ENCODE data around the gene PRKG2.

DNA sequence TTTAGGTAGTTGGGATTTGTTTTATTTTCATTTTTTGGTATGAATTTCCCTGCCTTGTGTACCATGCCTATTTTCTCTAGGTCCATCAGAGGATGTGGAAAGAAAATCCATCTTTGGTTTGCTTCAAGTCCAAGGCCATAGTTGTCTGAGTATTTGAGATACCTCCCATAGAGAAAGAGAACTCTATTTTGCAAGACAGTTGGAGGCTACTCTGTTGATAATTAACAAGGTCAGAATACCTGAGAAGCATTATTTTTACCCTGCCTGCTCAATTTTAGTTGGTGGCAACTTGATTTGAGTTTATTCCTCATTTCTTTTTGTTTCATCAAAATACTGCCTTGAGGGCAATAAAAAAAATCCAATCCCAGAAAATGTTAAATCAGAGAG, 153.7 kb downstream of the PRKG2 start:
- TF ChIP-seq, protein P1, sequence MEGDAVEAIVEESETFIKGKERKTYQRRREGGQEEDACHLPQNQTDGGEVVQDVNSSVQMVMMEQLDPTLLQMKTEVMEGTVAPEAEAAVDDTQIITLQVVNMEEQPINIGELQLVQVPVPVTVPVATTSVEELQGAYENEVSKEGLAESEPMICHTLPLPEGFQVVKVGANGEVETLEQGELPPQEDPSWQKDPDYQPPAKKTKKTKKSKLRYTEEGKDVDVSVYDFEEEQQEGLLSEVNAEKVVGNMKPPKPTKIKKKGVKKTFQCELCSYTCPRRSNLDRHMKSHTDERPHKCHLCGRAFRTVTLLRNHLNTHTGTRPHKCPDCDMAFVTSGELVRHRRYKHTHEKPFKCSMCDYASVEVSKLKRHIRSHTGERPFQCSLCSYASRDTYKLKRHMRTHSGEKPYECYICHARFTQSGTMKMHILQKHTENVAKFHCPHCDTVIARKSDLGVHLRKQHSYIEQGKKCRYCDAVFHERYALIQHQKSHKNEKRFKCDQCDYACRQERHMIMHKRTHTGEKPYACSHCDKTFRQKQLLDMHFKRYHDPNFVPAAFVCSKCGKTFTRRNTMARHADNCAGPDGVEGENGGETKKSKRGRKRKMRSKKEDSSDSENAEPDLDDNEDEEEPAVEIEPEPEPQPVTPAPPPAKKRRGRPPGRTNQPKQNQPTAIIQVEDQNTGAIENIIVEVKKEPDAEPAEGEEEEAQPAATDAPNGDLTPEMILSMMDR (optimal IDR thresholded peaks at IDR 0.05 in 1 of 3, IDR thresholded peaks at IDR 0.05 in 1 of 3, conservative IDR thresholded peaks at IDR 0.05 in 1 of 3; ENCODE audit: extremely low read depth in 1 of 3, insufficient read depth in 2 of 3, low read length in 3 of 3) = no peak
- no peak for TF ChIP-seq EZH2 (IDR thresholded peaks at IDR 0.05; ENCODE audit: low read length)
